ENCODE results near the gene CHMP2A.

The CHMP2A gene

DNA sequence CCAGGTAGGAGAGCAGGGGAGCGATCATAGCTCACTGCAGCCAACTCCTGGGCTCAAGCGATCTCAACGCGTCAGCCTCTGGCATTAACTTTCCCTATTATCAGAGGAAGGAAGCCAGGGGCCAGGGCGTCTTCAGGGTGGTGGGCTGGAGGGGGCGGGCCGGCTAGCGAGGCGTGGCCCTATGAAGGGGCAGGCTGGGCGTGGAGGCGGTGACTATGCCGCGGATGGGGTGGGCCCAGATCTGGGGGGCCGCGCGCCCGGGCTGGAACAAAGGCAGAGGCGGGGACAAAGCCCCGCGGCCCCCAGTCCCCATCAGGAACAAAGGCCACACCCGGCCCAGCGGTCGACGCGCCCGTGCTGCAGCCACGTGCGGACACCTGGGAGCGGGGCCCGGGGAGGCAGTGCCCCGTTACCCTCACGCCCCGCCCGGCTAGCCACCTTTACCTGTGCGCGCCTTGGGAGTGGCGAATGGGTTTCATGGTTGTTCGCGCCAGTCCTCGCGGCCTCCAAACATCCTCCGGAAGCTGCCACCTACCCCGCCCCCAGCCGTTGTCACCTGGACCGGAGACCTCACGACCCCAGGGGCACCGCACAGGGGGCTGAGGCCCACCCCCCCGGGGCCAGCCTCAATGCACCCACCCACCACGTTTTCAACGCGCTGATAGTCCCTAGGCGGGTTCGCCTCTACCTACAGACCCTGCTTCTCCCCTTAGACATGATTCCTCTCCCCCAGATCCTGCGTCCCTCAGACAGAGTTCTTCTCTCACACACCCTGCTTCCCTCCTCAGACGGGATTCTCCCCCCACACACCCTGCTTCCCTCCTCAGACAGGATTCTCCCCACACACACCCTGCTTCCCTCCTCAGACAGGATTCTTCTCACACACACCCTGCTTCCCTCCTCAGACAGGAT, 16.4 kb downstream of the CHMP2A start:
- peak; percentile 31 for DNase-seq (ENCODE audit: low spot score)

GRCh38 chr19:58536852-58537798, 17.8 kb downstream of the CHMP2A start:
- DNase-seq (ENCODE audit: low spot score): no peak

DNA sequence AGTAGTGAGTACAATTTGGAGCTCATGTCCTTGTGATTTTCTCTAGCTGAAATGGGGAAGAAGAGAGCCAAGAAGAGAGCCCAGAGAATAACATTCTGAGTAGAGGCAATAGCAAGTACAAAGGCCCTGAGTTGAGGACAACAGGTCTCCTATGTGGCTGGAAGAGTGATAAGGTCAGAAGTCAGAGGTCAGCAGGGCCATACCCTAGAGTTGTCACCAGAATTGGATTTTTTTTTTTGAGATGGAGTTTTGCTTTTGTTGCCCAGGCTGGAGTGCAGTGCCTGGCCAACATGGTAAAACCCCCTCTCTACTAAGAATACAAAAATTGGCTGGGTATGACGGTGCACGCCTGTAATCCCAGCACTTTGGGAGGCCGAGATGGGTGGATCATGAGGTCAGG, 19.0 kb downstream of the CHMP2A start:
- DNase-seq (ENCODE audit: low spot score): no peak

- no peak for DNase-seq (ENCODE audit: low spot score)
These were observed 23.7 kb downstream of the CHMP2A start for GRCh38 chr19:58531034-58531840.

DNA sequence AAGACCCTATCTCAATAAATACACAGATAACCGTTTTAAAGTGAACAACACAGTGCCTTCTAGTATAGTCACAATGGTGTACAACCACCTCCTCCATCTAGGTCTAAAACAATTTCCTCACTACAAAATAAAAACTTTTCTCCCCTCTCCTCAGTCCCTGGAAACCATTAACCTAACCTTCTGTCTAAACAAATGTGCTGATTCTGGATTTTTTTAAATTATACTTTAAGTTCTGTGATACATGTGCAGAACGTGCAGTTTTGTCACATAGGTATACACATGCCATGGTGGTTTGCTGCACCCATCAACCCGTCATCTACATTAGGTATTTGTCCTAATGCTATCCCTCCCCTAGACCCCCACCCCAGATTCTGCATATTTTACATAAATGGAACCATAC, 25.5 kb downstream of the CHMP2A start:
- no peak for DNase-seq (ENCODE audit: low spot score)

DNA sequence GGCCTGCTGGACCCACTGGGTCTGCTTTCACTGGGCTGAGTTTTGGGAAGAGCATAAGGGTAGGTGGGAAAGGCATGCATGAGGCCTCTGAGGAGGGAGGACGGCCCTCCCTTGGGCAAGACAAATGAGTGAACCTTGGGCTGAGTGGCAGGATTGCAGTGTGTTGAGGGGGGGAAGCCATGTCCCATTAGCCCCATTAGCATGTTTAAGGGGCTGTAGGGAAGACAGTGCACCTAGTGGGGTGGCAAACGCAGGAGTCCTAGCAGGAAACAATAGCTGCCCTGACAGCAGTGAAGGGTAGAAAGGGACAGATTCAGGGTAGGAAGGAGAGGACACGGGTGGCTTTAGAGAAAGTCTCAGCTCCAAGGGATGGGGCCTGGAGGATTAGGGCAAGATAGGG, 32.2 kb downstream of the CHMP2A start:
- no peak for DNase-seq (ENCODE audit: low spot score)

DNA sequence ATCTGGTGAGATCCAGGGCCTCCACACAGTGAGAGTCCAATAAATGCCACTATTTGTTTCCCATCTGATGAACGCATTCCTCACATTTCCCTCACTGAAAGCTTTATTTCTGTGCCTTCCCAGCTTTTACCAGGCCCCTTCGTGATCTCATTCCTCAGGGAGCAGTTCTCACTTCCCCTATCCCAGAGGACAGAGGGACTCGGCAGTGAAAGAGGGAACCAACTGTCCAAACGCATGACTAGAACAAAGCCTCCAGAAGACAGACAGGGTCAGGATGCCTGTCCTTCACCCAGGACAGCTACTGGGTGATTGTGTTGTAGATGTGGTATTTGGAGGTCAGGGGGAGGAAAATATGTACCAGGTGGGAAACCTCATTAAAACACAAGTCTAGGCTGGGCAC, 33.3 kb downstream of the CHMP2A start:
- DNase-seq (ENCODE audit: low spot score): no peak

GRCh38 chr19:58520257-58520599, 34.7 kb downstream of the CHMP2A start:
- DNase-seq (ENCODE audit: low spot score): no peak

- peak; percentile 94 for DNase-seq (ENCODE audit: low spot score)
These were observed 35.3 kb downstream of the CHMP2A start, which contains the start of gene ZBTB45 for GRCh38 chr19:58519355-58520256. TSS of gene ZBTB45 (minus strand) at chr19:58519810. CDS start at chr19:58517673, 2,137 bp downstream.

DNA sequence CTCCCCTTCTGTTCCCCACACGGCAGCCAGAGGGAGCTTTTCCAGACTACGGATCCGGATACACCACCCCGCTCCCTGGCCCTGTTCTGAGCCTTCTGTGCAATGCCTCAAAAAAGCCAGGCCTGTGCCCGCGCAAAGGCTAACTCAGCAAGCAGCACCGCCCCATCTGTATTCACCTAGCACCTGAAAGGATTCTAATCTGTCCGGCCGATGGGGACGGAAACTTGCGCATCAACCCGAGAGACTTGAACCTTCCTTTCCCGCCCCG, 35.9 kb downstream of the CHMP2A start:
- DNase-seq (ENCODE audit: low spot score): peak; percentile 53

- no peak for DNase-seq (ENCODE audit: low spot score)
These were observed 36.4 kb downstream of the CHMP2A start for GRCh38 chr19:58518256-58519086.

DNA sequence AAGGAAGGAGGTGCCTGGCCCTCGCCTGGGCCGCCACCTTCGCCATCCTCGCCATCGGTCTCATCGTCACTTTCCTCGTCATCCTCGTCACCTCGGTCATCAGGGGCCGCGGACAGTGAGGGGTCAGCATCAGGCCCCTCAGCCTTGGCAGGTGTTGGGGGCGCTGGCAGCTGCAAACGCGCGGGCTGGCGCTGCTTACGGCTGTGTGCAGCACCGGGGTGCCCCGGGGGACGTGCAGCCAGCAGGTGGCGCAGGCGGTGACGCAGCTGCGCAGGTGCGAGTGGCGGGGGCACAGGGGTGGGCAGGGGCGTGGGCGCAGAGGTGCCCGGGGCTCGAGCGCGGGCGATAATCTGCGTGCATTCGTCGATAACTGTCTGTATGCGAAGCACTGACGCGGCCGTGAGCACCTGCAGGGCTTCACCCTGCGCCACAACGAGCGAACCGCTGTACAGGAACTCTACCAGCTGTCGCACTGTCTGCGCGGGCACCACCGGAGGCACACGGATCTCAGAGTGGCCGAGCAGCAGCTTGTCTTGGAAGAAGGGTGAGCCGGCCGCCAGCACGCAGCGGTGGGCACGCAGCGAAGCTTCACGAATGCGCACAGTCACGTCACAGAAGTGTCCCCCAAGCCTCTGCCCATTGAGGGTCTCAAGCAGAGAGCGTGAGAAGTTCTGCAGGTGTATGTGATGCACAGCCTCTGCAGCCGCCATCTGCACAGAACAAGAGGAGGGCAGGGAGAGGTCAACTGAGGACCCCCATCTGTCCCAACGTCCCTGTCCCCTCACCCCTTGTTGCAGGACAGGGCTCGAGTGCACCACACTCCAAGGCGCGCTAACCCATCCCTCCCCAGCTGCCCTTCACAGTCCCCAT, 37.7 kb downstream of the CHMP2A start:
- DNase-seq (ENCODE audit: low spot score): no peak

DNA sequence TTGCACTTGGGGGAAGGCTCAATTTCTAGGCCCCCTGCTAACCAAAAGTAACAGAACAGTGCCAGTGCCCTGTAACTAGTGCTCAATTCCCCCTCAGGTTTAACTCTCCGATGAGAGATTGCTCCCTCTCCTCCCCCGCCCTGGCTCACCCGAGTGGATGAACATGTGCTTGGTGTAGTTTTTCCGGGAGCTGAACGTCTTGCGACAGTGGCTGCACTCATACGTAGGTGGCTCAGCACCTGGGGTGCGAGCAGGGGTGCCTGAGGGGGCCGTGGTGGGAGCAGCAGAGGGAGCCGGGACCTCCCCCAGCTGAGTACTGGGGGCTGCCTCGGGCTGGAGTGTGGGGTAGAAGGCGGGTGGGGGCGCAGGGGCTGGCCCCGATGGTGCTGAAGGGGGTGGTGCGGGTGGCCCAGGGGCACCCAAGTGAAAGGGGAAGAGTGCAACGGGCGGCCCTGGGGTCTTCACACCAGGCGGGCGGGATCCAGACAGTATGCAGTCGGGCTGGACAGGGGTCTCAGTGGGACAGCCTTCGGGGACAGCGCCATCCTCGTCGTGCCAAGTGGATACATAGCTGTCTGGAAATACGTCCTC, 38.6 kb downstream of the CHMP2A start:
- no peak for DNase-seq (ENCODE audit: low spot score)

GRCh38 chr19:58515259-58515658, 39.6 kb downstream of the CHMP2A start:
- no peak for DNase-seq (ENCODE audit: low spot score)

GRCh38 chr19:58514564-58515022, 40.3 kb downstream of the CHMP2A start:
- no peak for DNase-seq (ENCODE audit: low spot score)

GRCh38 chr19:58513694-58514563, 41.0 kb downstream of the CHMP2A start:
- DNase-seq (ENCODE audit: low spot score): peak; percentile 95

DNA sequence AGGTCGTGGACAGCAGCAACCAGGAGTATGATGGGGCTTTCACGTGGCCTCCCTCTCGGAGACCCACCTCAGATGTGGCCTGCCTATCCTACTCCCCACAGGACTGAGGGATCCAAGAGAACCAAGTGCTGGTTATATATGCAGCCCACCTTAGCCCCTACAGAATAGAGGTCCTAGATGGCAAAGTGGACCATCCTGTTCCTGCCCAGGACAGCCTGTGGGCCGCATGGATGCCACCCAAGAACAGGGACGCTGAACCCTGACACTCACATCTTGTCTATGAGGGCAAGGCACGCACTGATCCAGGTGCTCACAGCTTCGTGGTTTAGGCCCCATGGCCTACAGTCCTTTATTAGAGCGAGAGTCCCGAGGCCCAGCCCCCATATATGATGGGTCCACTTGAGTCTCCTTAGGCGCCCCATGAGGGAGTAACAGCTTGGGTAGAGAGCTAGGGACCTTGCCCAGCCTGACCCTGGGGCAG, 41.7 kb downstream of the CHMP2A start:
- no peak for DNase-seq (ENCODE audit: low spot score)

Measured in CD4-positive, alpha-beta T cell treated with Interleukin-2 at 100 ng/mL for 4 hours (primary cell).